Measurements from ENCODE around the gene TRAK1. TPM values are rescaled to one million over a fixed set of nuclear protein-coding genes. Genes with fewer than 3 reads are reported as not detected.

The TRAK1 gene
- total and polyA plus RNA-seq, 2 of the 4 experiments (the other 2 are of a cell fraction), result 25.6 to 28.1 TPM

DNA sequence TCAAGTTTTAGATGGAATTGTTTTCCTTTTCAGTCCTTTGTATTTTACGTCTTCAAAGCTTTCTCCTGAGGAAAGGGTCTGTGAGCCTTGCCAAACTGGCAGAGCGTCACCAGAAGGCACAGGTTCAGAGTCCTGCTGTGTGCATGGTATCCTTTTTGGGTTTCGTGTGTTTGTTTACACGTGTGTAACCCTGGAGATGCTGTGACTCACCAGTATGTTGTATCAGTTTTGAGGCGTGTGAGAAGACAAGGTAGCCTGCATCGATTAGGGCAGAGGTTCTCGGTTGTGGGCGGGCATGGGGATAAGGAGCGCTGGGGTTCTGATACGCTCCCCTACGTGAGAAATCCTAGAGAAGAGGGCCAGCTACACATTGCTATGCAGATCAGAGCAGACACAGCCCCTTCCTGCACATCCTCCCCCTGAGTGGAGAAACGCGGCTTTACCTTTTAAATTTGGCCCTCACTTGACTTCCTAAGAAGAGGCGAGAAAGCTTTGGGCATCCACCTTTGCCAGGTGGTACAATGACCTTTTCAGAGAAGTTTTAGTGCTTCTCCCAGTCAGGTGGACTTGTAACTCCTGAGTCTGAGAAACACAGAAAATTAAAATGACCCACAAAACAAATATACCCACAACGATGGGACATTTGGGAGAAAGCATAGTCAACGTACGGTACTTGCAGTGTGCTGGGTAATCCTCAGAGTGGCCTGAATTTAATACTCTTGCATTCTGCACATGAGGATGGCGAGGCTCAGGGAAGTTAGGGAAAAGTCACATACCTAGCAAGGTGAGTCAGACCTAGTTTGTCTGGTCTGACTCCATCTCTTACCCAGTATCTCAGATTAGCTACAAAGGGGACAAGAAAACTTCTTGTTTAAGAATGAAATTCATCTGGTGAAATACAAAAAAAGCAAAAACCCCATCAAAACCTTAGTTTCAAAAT, 38.1 kb downstream of the TRAK1 start:
- no peak overlapping the region for H3K4ac ChIP-seq (ENCODE audit: low read depth, low read length)
- H2AFZ ChIP-seq (replicated peaks; ENCODE audit: low read length, poor library complexity), result no peak overlapping the region
- ChIA-PET CTCF (interaction anchor here (1.1 kb wide), 1 partner anchor 62 kb away, joined by 3 read pairs; no protein-coding TSS in a partner anchor), POLR2A (ENCODE audit: unreplicated experiment) (no interaction called here)
- no peak overlapping the region for H4K5ac ChIP-seq (ENCODE audit: low read depth, low read length)
- H2BK20ac ChIP-seq (ENCODE audit: low read depth, low read length), result no peak overlapping the region
- H4K8ac ChIP-seq (ENCODE audit: low read depth in 2 of 2, low read length in 2 of 2), result no peak overlapping the region
- H3K27me3 ChIP-seq (ENCODE audit: control insufficient read depth, insufficient read depth, low read length), result no peaks in the 10 kb centered on the region
- H3K9me1 ChIP-seq (ENCODE audit: insufficient read depth, low read length), result peaks cover 8% of the 10 kb centered on the region
- H3K56ac ChIP-seq (ENCODE audit: extremely low read depth, insufficient read depth, low read length), result no peak overlapping the region
- no TSS peak for BruUV-seq (replicated peaks)
- no peaks in the 10 kb centered on the region for H3K9me3 ChIP-seq (ENCODE audit: control insufficient read depth, insufficient read depth, low read length)
- intact Hi-C loops (cut with micrococcal nuclease), result no loop called here
- TF ChIP-seq, protein P1, sequence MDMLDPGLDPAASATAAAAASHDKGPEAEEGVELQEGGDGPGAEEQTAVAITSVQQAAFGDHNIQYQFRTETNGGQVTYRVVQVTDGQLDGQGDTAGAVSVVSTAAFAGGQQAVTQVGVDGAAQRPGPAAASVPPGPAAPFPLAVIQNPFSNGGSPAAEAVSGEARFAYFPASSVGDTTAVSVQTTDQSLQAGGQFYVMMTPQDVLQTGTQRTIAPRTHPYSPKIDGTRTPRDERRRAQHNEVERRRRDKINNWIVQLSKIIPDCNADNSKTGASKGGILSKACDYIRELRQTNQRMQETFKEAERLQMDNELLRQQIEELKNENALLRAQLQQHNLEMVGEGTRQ (IDR thresholded peaks at IDR 0.05; ENCODE audit: low read depth, low read length), result no peak
- no peak for TF ChIP-seq RFX5 (IDR thresholded peaks at IDR 0.05; ENCODE audit: low read depth, low read length)
- TF ChIP-seq MAFK (IDR thresholded peaks at IDR 0.05; ENCODE audit: low read depth, low read length), result no peak
- TF ChIP-seq RAD21 (IDR thresholded peaks at IDR 0.05; ENCODE audit: low read length), result no peak
- TF ChIP-seq SMC3 (IDR thresholded peaks at IDR 0.05; ENCODE audit: low read depth, low read length), result no peak
- no peak for TF ChIP-seq CEBPB (IDR thresholded peaks at IDR 0.05; ENCODE audit: low read depth, low read length)
- no peak for TF ChIP-seq POLR2A (IDR thresholded peaks at IDR 0.05; ENCODE audit: low read depth, low read length)
- no peak for TF ChIP-seq NFE2L2 (IDR thresholded peaks at IDR 0.05; ENCODE audit: low read depth, low read length)
- TF ChIP-seq, protein P2, sequence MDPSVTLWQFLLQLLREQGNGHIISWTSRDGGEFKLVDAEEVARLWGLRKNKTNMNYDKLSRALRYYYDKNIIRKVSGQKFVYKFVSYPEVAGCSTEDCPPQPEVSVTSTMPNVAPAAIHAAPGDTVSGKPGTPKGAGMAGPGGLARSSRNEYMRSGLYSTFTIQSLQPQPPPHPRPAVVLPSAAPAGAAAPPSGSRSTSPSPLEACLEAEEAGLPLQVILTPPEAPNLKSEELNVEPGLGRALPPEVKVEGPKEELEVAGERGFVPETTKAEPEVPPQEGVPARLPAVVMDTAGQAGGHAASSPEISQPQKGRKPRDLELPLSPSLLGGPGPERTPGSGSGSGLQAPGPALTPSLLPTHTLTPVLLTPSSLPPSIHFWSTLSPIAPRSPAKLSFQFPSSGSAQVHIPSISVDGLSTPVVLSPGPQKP (IDR thresholded peaks at IDR 0.05; ENCODE audit: borderline replicate concordance, low read depth, low read length), result no peak
- no peak for TF ChIP-seq RCOR1 (IDR thresholded peaks at IDR 0.05; ENCODE audit: insufficient replicate concordance, low read length)
- TF ChIP-seq, protein P3, sequence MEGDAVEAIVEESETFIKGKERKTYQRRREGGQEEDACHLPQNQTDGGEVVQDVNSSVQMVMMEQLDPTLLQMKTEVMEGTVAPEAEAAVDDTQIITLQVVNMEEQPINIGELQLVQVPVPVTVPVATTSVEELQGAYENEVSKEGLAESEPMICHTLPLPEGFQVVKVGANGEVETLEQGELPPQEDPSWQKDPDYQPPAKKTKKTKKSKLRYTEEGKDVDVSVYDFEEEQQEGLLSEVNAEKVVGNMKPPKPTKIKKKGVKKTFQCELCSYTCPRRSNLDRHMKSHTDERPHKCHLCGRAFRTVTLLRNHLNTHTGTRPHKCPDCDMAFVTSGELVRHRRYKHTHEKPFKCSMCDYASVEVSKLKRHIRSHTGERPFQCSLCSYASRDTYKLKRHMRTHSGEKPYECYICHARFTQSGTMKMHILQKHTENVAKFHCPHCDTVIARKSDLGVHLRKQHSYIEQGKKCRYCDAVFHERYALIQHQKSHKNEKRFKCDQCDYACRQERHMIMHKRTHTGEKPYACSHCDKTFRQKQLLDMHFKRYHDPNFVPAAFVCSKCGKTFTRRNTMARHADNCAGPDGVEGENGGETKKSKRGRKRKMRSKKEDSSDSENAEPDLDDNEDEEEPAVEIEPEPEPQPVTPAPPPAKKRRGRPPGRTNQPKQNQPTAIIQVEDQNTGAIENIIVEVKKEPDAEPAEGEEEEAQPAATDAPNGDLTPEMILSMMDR (conservative IDR thresholded peaks at IDR 0.05; ENCODE audit: low read depth, low read length), result no peak
- TF ChIP-seq FOS (IDR thresholded peaks at IDR 0.05; ENCODE audit: low read depth, low read length), result no peak
- no peak for TF ChIP-seq MXI1 (IDR thresholded peaks at IDR 0.05; ENCODE audit: borderline replicate concordance, low read depth, low read length)
- no peak for TF ChIP-seq BHLHE40 (IDR thresholded peaks at IDR 0.05; ENCODE audit: low read depth, low read length)
- no peak overlapping the region for H2BK5ac ChIP-seq (ENCODE audit: low read depth, low read length, poor library complexity, severe bottlenecking)
- dilution Hi-C loops (cut with HindIII; ENCODE audit: low sequenced_read_pairs, unreplicated experiment), result no loop called here
- peaks cover 6% of the 10 kb centered on the region for H3K36me3 ChIP-seq (ENCODE audit: control insufficient read depth, insufficient read depth, low read length)
- H3K4me2 ChIP-seq (ENCODE audit: low read depth, low read length), result no peak overlapping the region
- no peak overlapping the region for H3K14ac ChIP-seq (replicated peaks; ENCODE audit: low read depth, low read length)
- no peak overlapping the region for H4K91ac ChIP-seq (ENCODE audit: insufficient read depth, low read depth, low read length)
- no peak overlapping the region for H3K9ac ChIP-seq (ENCODE audit: low read depth, low read length)
- H3K4me3 ChIP-seq (ENCODE audit: insufficient read depth, low read depth, low read length), result no peak overlapping the region
- ATAC-seq (ENCODE audit: low read depth) (no peak), DNase-seq (peak; percentile 30)
- no peak overlapping the region for H3K18ac ChIP-seq (ENCODE audit: low read depth, low read length)
- no peak overlapping the region for H3K23ac ChIP-seq (ENCODE audit: low read depth, low read length)
- H3K27ac ChIP-seq (ENCODE audit: insufficient read depth, low read length), result no peak overlapping the region
- no peak overlapping the region for H2AK9ac ChIP-seq (replicated peaks; ENCODE audit: low read depth, low read length, poor library complexity)
- H2BK15ac ChIP-seq (ENCODE audit: low read depth, low read length), result no peak overlapping the region
- H4K20me1 ChIP-seq (ENCODE audit: insufficient read depth, low read length), result 0 out of 2 replicates have a peak, but pooled peaks cover 4% of the 10 kb centered on the region
- in situ Hi-C loops (cut with MboI; ENCODE audit: low sequenced_read_pairs), result no loop called here
- no peak overlapping the region for H2AK5ac ChIP-seq (ENCODE audit: low read depth, low read length)
- peaks cover 13 to 33% of the 10 kb centered on the region in 2 experiments; a peak in 3 of 4 replicates for H3K79me1 ChIP-seq (ENCODE audit: low read depth in 1 of 2, low read length in 2 of 2)
- no peak overlapping the region for H2BK120ac ChIP-seq (ENCODE audit: low read depth, low read length)
- WGBS, 2 experiments (ENCODE audit: extremely low coverage in 2 of 2, insufficient read length in 1 of 2), result 82% methylated on average over 3 of the region's 18 CpGs; no CpG with 5 or more reads in 1 of the 2 experiments
- no peaks in the 10 kb centered on the region for H3K4me1 ChIP-seq (ENCODE audit: control insufficient read depth, insufficient read depth, low read length)
